Superior temporal gyrus (tissue), 1 donor: ENCODE measurements around the gene LGALS12.

Experiments used
- DNase-seq: peaks from one replicate; pipeline ENCODE4 v3.0.0-alpha.2; 2016; ENCODE audit errors: extremely low spot score

LGALS12 gene

DNA sequence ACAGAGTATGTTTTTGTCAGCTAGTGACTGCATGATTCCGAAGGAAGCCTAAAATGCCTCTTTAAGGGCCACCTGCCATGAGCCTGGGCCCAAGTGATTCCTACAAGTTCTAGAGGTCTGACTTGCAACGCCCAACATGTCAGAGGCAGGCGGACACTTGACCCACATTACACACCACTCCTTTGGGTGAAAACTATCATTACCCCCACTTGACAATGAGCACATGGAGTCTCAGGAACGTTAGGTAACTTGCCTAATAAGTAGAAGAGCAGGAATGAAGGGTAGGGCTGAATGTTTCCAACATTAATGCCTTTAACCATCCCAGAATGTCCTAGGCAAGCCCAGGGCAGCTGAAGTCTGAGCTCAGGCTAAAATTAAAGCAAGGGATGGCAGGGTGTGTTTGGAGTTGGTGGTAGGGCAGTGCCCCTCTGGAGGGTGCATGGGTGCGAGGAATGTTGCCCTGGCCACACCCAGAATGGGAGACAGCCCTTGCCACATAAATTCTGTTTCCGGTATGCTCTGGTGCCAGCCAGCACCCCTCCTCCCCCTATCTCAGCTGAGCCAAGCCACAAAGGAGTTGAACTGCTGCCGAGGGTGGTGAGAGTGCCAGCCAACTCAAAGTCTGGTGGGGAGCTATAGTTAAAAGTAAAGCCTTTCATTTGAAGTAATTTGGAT, 54.8 kb downstream of the LGALS12 start:
- DNase-seq, result no peak

GRCh38 chr11:63563201-63564055, 57.5 kb downstream of the LGALS12 start, which contains the start of gene PLAAT2:
Gene PLAAT2, minus strand, starts transcription at chr11:63563379. Its CDS starts 55 bp downstream, at chr11:63563324.
- DNase-seq, result no peak

DNA sequence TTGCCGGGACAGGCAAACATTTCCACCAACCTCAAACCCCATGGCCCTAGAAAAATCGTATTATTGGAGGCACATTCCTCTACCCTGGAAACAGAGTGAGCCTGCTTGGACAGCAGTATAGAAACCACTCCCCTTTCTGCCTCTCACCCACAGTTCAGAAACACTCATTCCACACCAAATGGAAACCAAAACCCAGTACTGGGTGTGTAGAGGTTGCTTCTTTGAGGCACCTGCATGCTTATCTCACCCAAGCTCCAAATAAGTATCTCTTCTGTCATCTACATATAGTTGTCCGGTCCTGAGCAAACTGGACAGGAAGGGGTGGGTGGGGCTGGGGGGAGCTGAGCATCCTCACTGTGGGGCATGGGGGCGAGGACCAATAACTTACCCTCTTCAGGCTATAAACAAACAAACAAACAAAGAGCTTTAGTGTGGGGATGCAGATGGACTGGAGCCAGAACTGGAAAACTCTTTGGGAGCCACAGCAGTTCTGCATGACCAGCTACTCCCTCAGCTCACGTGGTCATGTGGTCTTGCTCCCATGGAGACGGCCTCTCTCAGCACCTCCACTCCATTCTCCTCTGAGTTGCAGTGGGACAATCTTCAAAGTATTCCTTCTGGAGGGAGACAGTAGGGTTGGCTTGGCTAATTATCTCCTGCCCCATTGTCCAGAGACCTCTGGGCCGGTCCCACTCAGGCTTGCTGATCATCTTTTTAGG, 58.3 kb downstream of the LGALS12 start:
- no peak for DNase-seq

DNA sequence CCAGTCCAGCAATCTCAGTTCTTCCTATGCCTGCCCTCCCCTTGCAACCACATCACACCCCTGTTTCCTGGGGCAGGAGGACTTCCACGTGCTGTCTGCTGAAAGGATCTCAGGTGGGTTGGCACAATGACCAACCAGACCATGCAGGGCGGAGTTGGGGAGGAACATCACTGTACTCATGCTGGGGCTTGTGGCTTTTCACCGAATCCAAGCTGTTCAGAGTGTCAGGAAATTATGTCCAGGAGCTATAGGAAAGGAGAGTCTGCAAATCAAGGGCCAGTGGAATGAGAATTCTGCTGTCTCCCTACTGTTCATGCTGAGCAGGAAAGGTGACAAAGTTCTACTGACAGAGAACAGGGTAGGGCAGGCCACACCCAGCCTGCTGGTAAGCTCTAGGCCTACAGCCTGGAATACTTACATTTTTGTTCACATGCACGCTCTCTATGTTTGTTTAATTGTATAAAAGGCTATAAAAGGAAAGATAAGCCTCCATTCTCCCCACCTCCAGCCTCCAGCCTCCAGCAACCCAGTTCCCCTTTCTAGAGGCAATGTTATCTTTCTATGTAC, 59.0 kb downstream of the LGALS12 start:
- no peak for DNase-seq
